ENCODE data around the gene GPR158.

DNA sequence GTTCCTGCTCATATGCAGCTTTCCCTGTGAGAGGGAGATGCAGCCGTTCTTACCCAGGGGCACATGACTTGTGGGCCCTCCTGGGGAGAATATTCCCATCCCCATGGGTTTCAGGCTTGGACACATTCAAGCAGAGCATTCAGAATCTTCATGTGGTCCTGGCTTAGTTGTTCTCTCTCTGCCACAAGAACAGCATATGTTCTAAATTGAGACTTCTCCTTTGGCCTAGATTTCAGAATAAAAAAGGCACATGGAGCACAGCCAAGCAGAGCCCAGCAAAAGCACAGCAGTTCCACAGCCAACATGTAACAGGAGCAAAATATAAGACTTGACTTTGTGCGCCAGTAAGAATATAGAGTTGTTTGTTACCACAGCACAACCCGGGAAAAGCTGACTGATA lies 452.8 kb downstream of the GPR158 start:
- TF ChIP-seq, protein P1, sequence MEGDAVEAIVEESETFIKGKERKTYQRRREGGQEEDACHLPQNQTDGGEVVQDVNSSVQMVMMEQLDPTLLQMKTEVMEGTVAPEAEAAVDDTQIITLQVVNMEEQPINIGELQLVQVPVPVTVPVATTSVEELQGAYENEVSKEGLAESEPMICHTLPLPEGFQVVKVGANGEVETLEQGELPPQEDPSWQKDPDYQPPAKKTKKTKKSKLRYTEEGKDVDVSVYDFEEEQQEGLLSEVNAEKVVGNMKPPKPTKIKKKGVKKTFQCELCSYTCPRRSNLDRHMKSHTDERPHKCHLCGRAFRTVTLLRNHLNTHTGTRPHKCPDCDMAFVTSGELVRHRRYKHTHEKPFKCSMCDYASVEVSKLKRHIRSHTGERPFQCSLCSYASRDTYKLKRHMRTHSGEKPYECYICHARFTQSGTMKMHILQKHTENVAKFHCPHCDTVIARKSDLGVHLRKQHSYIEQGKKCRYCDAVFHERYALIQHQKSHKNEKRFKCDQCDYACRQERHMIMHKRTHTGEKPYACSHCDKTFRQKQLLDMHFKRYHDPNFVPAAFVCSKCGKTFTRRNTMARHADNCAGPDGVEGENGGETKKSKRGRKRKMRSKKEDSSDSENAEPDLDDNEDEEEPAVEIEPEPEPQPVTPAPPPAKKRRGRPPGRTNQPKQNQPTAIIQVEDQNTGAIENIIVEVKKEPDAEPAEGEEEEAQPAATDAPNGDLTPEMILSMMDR (IDR thresholded peaks at IDR 0.05) = no peak
- no peak for TF ChIP-seq ZFX (IDR thresholded peaks at IDR 0.05; ENCODE audit: borderline replicate concordance)
